Heart left ventricle (tissue), 16 donors: ENCODE data around the gene DGUOK. TPM values are rescaled to one million over a fixed set of nuclear protein-coding genes. Genes with fewer than 3 reads are reported as not detected.
A peak's percentile ranks its signal among the peaks of the same experiment; 100 is the strongest.
"Not testable (repeated sequence)": the region's sequence is repeated elsewhere in the genome, so short reads cannot be mapped to it uniquely, and the experiment has no call there.

ENCODE experiments used
- ATAC-seq, 4 donors: fragments of 200-7000 bp; cut with Tn5 transposase; one replicate each; pipeline ENCODE4 v1.9.1; 2020 to 2022; ENCODE audit warnings: moderate library complexity in 4 of 4, mild to moderate bottlenecking in 3 of 4, moderate number of reproducible peaks in 1 of 4
- DNase-seq, 5 donors: peaks; one replicate each; pipeline ENCODE4 v3.0.0-alpha.2; 2020
- H3K27ac ChIP-seq, 12 donors: fragments of 200-600 bp; sonication (generic) in 4 of 12; one replicate each; pipeline versions ENCODE4 v1.5.0 to v1.8.0; 2016 to 2022; ENCODE audit warnings: mild to moderate bottlenecking in 2 of 12
- H3K27me3 ChIP-seq, 9 donors: fragments of 200-600 bp; sonication (generic) in 2 of 9; one replicate each; pipeline versions ENCODE4 v1.5.1 to v1.8.0; 2016 to 2022; ENCODE audit warnings: mild to moderate bottlenecking in 3 of 9
- H3K36me3 ChIP-seq, 9 donors: fragments of 200-600 bp; sonication (generic) in 2 of 9; one replicate each; pipeline versions ENCODE4 v1.5.0 to v1.8.0; 2018 to 2022; ENCODE audit warnings: mild to moderate bottlenecking in 2 of 9
- H3K4me1 ChIP-seq, 12 donors: fragments of 200-600 bp; sonication (generic) in 4 of 12; one replicate each; pipeline versions ENCODE4 v1.5.0 to v1.8.0; 2016 to 2022; ENCODE audit warnings: mild to moderate bottlenecking in 3 of 12
- H3K4me3 ChIP-seq, 12 donors: fragments of 200-600 bp; sonication (generic) in 4 of 12; one replicate each; pipeline versions ENCODE4 v1.5.0 to v1.8.0; 2017 to 2022; ENCODE audit warnings: mild to moderate bottlenecking in 9 of 12, moderate library complexity in 4 of 12
- H3K9me3 ChIP-seq, 12 donors: fragments of 200-600 bp; sonication (generic) in 4 of 12; one replicate each; pipeline versions ENCODE4 v1.5.0 to v1.8.0; 2016 to 2022; ENCODE audit warnings: mild to moderate bottlenecking in 1 of 12
- CTCF ChIP-seq, 12 donors: fragments of 200-600 bp; sonication (generic) in 4 of 12; IDR thresholded peaks; one replicate each; pipeline versions ENCODE4 v1.5.0 to v1.8.0; 2018 to 2022; ENCODE audit warnings: antibody characterized with exemption in 12 of 12, mild to moderate bottlenecking in 5 of 12
- POLR2A ChIP-seq, 2 donors: fragments of 450-650 bp; IDR thresholded peaks; one replicate each; pipeline ENCODE4 v1.6.1; 2017; ENCODE audit warnings: antibody characterized with exemption in 2 of 2, mild to moderate bottlenecking in 2 of 2, moderate library complexity in 2 of 2
- WGBS, 4 donors: extraction: QIAGEN DNeasy Blood & Tissue Kit in 2 of 4; methylation state at CpG; one replicate each; pipeline versions ENCODE4 v1.1.5 to v1.1.7; 2013 to 2018; 5-methylcytosine and 5-hydroxymethylcytosine counted together
- intact Hi-C, 10 donors: fragments of 100-400 bp; cut with DNase I; formaldehyde crosslinking; loops; one replicate each; pipeline versions ENCODE4 v1.11.1 to v1.14.2; 2022
- polyA plus RNA-seq, 2 donors: library from polyadenylated mRNA; stranded (reverse); fragments of 200-250 nt; gene quantifications; one replicate each; pipeline ENCODE4 v1.2.3, GENCODE V29; 2013
- total RNA-seq, 9 donors: library from RNA; depleted of rRNA in 2 of 9; stranded (reverse); fragments of >200 nt in 2 of 9; fragmentation: NEBNext Ultra II Directional in 3 of 9; extraction: Animal tissue kit (Norgen Biotek cat#: 25700) in 3 of 9; gene quantifications; one replicate each; pipeline versions ENCODE4 v1.1.0 to v1.2.4, GENCODE V29; 2016 to 2023
- donor health status: ischemic (EF 13 %, LVEDD 7.1; RV severe dilation, severe dysfunction).
- donor health status: healthy with polysubstance abuse.
- donor health status: DM: no; HTN: yes; CAD: no.
- donor health status: DM: no; HTN: no; CAD: no.
- donor health status: ischemic (EF 25% LVEDD 6.9; RV normal size, moderate dysfunction).
- donor health status: ischemic (EF 25% LVEDD 5.7; RV mildly dilated, moderate dysfunction).
- donor health status: healthy.
- donor health status: DM: yes; HTN: yes; CAD: no.
- donor health status: ischemic (EF 35%, LVEDD 5.7; RV mildly dilated, moderate dysfunction).
- donor health status: nonischemic (EF 11% LVEDD 7.7; RV severe dilation, severe dysfunction).
- donor health status: DM: yes; HTN: yes; CAD: no.
- donor health status: PGD.
- donor health status: ischemic (EF 29% LVEDD 5.4; RV normal size, mild dysfunction).
- donor health status: nonischemic (EF 23%, LVEDD 6.1; RV moderate dilation, normal function).

The DGUOK gene
- total and polyA plus RNA-seq, 11 donors: 22.6 to 49.2 (median 26.1) TPM

DNA sequence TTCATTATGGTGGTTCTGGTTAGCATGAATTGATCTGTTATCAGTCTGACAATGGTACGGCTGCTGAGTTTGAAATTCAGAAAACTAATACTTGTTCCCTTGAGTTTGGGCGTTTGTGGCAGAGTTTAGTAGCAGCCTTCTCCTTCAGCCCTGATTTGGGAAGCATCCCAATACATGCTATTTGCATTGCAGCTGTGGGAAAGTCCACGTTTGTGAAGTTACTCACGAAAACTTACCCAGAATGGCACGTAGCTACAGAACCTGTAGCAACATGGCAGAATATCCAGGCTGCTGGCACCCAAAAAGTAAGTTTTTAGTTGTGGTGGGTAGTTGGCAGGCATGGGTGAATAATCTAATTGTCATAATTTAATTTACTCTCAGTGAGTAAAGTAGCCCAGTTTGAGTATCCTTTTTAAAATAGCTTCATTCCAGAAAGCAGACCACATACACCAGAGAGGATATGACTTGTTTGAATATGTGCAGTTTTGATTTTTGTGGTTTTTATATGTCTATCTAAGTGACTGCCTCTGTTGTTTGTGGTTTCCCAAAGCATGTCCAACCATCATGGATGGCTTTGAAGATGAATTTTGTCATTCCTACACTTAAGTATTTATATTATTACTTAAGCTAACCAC, 12.2 kb downstream of the DGUOK start:
- DNase-seq (no peak), ATAC-seq (no peak)
- Histone ChIP-seq H3K36me3 (peaks cover 0 to 54% (median 0%) of the 10 kb centered on the region in 9 donors), H3K9me3 (no peaks in the 10 kb centered on the region), H3K27me3 (no peaks in the 10 kb centered on the region), H3K27ac (no peak overlapping the region), H3K4me1 (peaks cover 0 to 43% (median 9%) of the 10 kb centered on the region in 12 donors), H3K4me3 (no peak overlapping the region)
- TF ChIP-seq POLR2A (IDR thresholded peaks at IDR 0.05) (no peak), CTCF (IDR thresholded peaks at IDR 0.05) (no peak)
- intact Hi-C loops: no loop called here
- WGBS, 4 donors: 84 to 93% (median 87%) methylated on average over 5 of the region's 5 CpGs

GRCh38 chr2:73939419-73939818, 12.7 kb downstream of the DGUOK start:
- WGBS, 4 donors: 54 to 91% (median 78%) methylated on average over 2 of the region's 2 CpGs
- Histone ChIP-seq H3K27me3 (no peaks in the 10 kb centered on the region), H3K36me3 (peaks cover 0 to 58% (median 0%) of the 10 kb centered on the region in 9 donors), H3K4me3 (no peak overlapping the region), H3K27ac (no peak overlapping the region), H3K4me1 (peaks cover 0 to 49% (median 9%) of the 10 kb centered on the region in 12 donors), H3K9me3 (no peaks in the 10 kb centered on the region)
- ATAC-seq: peak; percentile 83 to 95 (median 89)
- intact Hi-C loops: no loop called here
- peak in 3 of 5 donors; percentile 16 to 52 (median 39) for DNase-seq
- TF ChIP-seq CTCF (IDR thresholded peaks at IDR 0.05): peak in 5 of 12 donors; percentile 6 to 31 (median 16)
- no peak for TF ChIP-seq POLR2A (IDR thresholded peaks at IDR 0.05)

DNA sequence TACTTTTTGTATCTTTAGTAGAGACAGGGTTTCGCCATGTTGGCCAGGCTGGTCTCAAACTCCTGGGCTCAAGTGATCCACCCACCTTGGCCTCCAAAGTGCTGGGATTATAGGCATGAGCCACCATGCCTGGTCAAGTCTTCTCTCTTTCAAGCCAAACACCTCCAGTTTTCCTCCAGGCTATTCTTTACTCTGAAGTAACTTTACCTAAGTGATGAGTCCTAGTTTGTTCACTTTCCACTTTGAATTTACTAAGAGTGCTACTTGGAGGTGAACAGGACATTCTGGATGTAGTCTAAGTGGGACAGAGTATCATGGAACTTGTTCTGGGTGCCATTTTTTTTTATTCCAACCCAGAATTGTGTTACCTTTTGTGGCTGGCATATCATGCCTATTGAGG, 13.4 kb downstream of the DGUOK start:
- H3K27ac ChIP-seq, ATAC-seq, intact Hi-C loops, H3K27me3 ChIP-seq, H3K4me3 ChIP-seq, DNase-seq, H3K9me3 ChIP-seq: not testable (repeated sequence)
- Histone ChIP-seq H3K36me3 (peaks cover 0 to 59% (median 6%) of the 10 kb centered on the region in 9 donors), H3K4me1 (peaks cover 0 to 53% (median 9%) of the 10 kb centered on the region in 12 donors)
- WGBS, 4 donors: 91 to 100% (median 99%) methylated on average over 1 of the region's 1 CpG

DNA sequence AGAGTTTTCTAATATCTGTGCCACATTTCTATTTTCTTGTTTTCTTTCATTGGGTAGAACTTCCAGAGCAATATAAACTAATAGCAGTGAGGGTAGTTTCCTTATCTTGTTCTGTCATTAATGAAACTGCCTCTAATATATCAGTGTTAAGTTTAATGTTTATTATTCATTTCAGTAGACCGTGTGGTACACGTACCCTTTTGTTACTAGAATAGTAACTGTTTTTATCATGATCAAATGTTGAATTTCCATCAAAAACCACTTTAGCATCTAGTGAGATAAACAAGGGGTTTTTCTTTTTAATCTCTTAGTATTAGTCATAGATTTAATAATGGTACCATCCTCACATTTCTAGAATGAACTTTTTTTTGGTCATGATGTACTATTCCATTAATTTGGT, 16.0 kb downstream of the DGUOK start:
- ATAC-seq (no peak), DNase-seq (no peak)
- no peak for TF ChIP-seq CTCF (IDR thresholded peaks at IDR 0.05)
- TF ChIP-seq POLR2A (IDR thresholded peaks at IDR 0.05): no peak
- 70 to 85% (median 82%) methylated on average over 2 of the region's 2 CpGs for WGBS, 4 donors
- intact Hi-C loops: no loop called here
- peaks cover 0 to 35% (median 6%) of the 10 kb centered on the region in 12 donors for H3K4me1 ChIP-seq
- H3K36me3 ChIP-seq: peaks cover 0 to 68% (median 29%) of the 10 kb centered on the region in 9 donors
- no peak overlapping the region for H3K4me3 ChIP-seq
- no peaks in the 10 kb centered on the region for H3K9me3 ChIP-seq
- no peak overlapping the region for H3K27ac ChIP-seq
- H3K27me3 ChIP-seq: no peaks in the 10 kb centered on the region
